ENCODE data around the gene ADCY6.
A peak's percentile ranks its signal among the peaks of the same experiment; 100 is the strongest.

The ADCY6 gene

DNA sequence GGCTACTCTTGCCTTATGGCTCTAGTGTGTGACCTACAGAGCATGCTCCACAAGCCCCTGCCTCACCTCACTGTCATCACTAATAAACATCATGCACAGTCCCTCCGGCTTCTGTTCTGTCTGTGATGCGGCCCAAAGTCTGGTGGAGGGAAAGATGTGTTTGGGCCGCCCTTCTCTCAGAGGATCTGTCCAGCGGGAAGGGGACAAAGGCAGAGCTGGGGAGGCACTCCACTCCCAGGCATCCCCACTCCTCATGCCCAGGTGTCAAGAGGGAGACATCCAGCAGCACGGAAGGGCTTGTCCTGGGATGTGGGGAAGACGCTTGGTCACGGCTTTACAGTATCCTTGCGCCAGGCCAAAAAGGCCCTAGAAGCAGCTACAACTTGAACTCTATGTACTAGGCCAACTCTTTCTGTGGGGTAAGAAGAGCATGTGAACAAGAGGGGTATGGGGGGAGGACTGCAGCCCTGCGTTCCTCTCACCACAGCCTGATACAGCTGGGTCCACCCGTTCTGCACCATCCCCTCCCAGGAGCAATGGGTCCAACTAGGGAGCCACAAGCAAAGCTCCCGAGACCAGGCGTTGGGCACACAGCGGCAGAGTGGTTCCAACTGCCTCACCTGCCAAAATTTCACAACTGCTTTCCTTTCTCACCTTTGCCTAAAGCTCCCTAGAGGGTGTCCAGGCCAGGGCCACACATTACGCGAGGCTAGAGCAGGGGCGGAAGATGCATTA is 40.1 kb upstream of the ADCY6 start:
- Histone ChIP-seq H3K27ac (ENCODE audit: low read depth, low read length) (no peak overlapping the region), H3K23ac (ENCODE audit: low read length) (no peak overlapping the region), H2AFZ (ENCODE audit: insufficient read depth, low read length, poor library complexity) (no peak overlapping the region), H2BK12ac (ENCODE audit: low read length) (no peak overlapping the region), H3K79me2 (ENCODE audit: control insufficient read depth, insufficient read depth, low read length, poor library complexity) (no peaks in the 10 kb centered on the region), H3K4me3 (ENCODE audit: low read depth, low read length) (no peak overlapping the region), H3K14ac (ENCODE audit: low read length) (no peak overlapping the region), H3K36me3 (ENCODE audit: control insufficient read depth in 1 of 2, insufficient read depth in 2 of 2, low read length in 2 of 2) (peaks cover 81 to 96% of the 10 kb centered on the region in 2 experiments), H3K27me3 (ENCODE audit: insufficient read depth, low read length) (no peaks in the 10 kb centered on the region), H2AK5ac (ENCODE audit: low read length) (no peak overlapping the region), H4K12ac (ENCODE audit: low read depth, low read length) (no peak overlapping the region), H4K91ac (ENCODE audit: low read depth, low read length) (no peak overlapping the region), H3K4ac (ENCODE audit: low read depth, low read length) (no peak overlapping the region), H2BK5ac (ENCODE audit: low read depth, low read length, poor library complexity) (no peak overlapping the region), H3K79me1 (ENCODE audit: low read length) (no peaks in the 10 kb centered on the region), H4K8ac (ENCODE audit: low read depth, low read length) (no peak overlapping the region), H2BK120ac (ENCODE audit: insufficient read depth, low read length, poor library complexity) (no peak overlapping the region), H3K9me3 (ENCODE audit: insufficient read depth, low read depth, low read length) (no peaks in the 10 kb centered on the region), H3K18ac (ENCODE audit: low read length) (no peak overlapping the region), H3K4me1 (ENCODE audit: control insufficient read depth in 1 of 2, insufficient read depth in 2 of 2, low read length in 2 of 2) (no peaks in the 10 kb centered on the region), H3K9ac (ENCODE audit: low read length) (no peak overlapping the region), H3K4me2 (ENCODE audit: low read length) (no peak overlapping the region)
- no CpG with 5 or more reads among the region's 16 CpGs for WGBS (ENCODE audit: extremely low coverage, insufficient coverage, insufficient read length)
- no peak for DNase-seq

DNA sequence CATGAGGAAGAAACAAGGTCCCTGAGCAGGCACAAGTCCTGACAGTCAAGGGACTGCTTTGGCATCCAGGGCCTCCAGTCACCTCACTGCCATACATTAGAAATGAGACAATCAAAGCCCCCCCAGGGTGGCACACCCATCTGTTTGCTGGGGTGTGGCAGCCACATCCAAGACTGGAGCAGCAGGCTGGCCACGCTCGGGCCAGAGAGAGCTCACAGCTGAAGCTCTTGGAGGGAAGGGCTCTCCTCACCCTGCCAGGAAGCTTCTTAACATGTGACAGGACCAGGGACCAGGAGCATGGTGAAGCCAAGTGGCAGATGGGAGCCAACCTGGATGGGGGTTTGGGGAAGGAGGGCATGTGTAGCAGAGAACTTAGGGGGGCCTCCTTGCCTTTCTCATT is 39.4 kb upstream of the ADCY6 start:
- no peak overlapping the region for H2BK12ac ChIP-seq (ENCODE audit: low read length)
- no peaks in the 10 kb centered on the region for H3K4me1 ChIP-seq (ENCODE audit: control insufficient read depth in 1 of 2, insufficient read depth in 2 of 2, low read length in 2 of 2)
- peaks cover 85 to 99% of the 10 kb centered on the region in 2 experiments for H3K36me3 ChIP-seq (ENCODE audit: control insufficient read depth in 1 of 2, insufficient read depth in 2 of 2, low read length in 2 of 2)
- no CpG with 5 or more reads among the region's 2 CpGs for WGBS (ENCODE audit: extremely low coverage, insufficient coverage, insufficient read length)
- no peak overlapping the region for H3K9ac ChIP-seq (ENCODE audit: low read length)
- no peak overlapping the region for H3K27ac ChIP-seq (ENCODE audit: low read depth, low read length)
- H3K18ac ChIP-seq (ENCODE audit: low read length), result no peak overlapping the region
- no peak overlapping the region for H3K4me3 ChIP-seq (ENCODE audit: low read depth, low read length)
- H3K4me2 ChIP-seq (ENCODE audit: low read length), result no peak overlapping the region
- H2BK5ac ChIP-seq (ENCODE audit: low read depth, low read length, poor library complexity), result no peak overlapping the region
- DNase-seq, result no peak
- no peak overlapping the region for H2AK5ac ChIP-seq (ENCODE audit: low read length)
- H3K23ac ChIP-seq (ENCODE audit: low read length), result no peak overlapping the region
- H3K4ac ChIP-seq (ENCODE audit: low read depth, low read length), result no peak overlapping the region
- H3K9me3 ChIP-seq (ENCODE audit: insufficient read depth, low read depth, low read length), result no peaks in the 10 kb centered on the region
- H4K8ac ChIP-seq (ENCODE audit: low read depth, low read length), result no peak overlapping the region
- H4K12ac ChIP-seq (ENCODE audit: low read depth, low read length), result no peak overlapping the region
- no peaks in the 10 kb centered on the region for H3K79me1 ChIP-seq (ENCODE audit: low read length)
- H3K14ac ChIP-seq (ENCODE audit: low read length), result no peak overlapping the region
- no peak overlapping the region for H2AFZ ChIP-seq (ENCODE audit: insufficient read depth, low read length, poor library complexity)
- H2BK120ac ChIP-seq (ENCODE audit: insufficient read depth, low read length, poor library complexity), result no peak overlapping the region
- H3K79me2 ChIP-seq (ENCODE audit: control insufficient read depth, insufficient read depth, low read length, poor library complexity), result no peaks in the 10 kb centered on the region
- H4K91ac ChIP-seq (ENCODE audit: low read depth, low read length), result no peak overlapping the region
- H3K27me3 ChIP-seq (ENCODE audit: insufficient read depth, low read length), result no peaks in the 10 kb centered on the region

DNA sequence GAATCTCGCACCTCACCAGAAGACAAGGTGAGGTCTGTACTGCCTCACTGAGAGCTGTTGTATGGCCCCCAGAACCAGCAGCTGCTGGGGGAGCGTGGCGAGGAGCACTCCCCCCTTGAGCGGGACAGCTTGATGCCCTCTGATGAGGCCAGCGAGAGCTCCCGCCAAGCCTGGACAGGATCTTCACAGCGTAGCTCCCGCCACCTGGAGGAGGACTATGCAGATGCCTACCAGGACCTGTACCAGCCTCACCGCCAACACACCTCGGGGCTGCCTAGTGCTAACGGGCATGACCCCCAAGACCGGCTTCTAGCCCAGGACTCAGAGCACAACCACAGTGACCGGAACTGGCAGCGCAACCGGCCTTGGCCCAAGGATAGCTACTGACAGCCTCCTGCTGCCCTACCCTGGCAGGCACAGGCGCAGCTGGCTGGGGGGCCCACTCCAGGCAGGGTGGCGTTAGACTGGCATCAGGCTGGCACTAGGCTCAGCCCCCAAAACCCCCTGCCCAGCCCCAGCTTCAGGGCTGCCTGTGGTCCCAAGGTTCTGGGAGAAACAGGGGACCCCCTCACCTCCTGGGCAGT is 38.7 kb upstream of the ADCY6 start:
- H3K27ac ChIP-seq (ENCODE audit: low read depth, low read length), result no peak overlapping the region
- no peaks in the 10 kb centered on the region for H3K4me1 ChIP-seq (ENCODE audit: control insufficient read depth in 1 of 2, insufficient read depth in 2 of 2, low read length in 2 of 2)
- H4K8ac ChIP-seq (ENCODE audit: low read depth, low read length), result no peak overlapping the region
- H3K9me3 ChIP-seq (ENCODE audit: insufficient read depth, low read depth, low read length), result no peaks in the 10 kb centered on the region
- H3K4me3 ChIP-seq (ENCODE audit: low read depth, low read length), result peak overlapping the region; percentile 5
- H4K91ac ChIP-seq (ENCODE audit: low read depth, low read length), result no peak overlapping the region
- no peak overlapping the region for H2AK5ac ChIP-seq (ENCODE audit: low read length)
- no peak overlapping the region for H4K12ac ChIP-seq (ENCODE audit: low read depth, low read length)
- no peak overlapping the region for H2BK12ac ChIP-seq (ENCODE audit: low read length)
- H3K18ac ChIP-seq (ENCODE audit: low read length), result no peak overlapping the region
- no peak overlapping the region for H3K4ac ChIP-seq (ENCODE audit: low read depth, low read length)
- no peak overlapping the region for H3K4me2 ChIP-seq (ENCODE audit: low read length)
- H3K23ac ChIP-seq (ENCODE audit: low read length), result no peak overlapping the region
- no peak overlapping the region for H3K9ac ChIP-seq (ENCODE audit: low read length)
- no peak overlapping the region for H2BK5ac ChIP-seq (ENCODE audit: low read depth, low read length, poor library complexity)
- no peak overlapping the region for H2BK120ac ChIP-seq (ENCODE audit: insufficient read depth, low read length, poor library complexity)
- H3K27me3 ChIP-seq (ENCODE audit: insufficient read depth, low read length), result no peaks in the 10 kb centered on the region
- H3K79me1 ChIP-seq (ENCODE audit: low read length), result no peaks in the 10 kb centered on the region
- WGBS (ENCODE audit: extremely low coverage, insufficient coverage, insufficient read length), result no CpG with 5 or more reads among the region's 17 CpGs
- H3K79me2 ChIP-seq (ENCODE audit: control insufficient read depth, insufficient read depth, low read length, poor library complexity), result no peaks in the 10 kb centered on the region
- H2AFZ ChIP-seq (ENCODE audit: insufficient read depth, low read length, poor library complexity), result no peak overlapping the region
- DNase-seq, result no peak
- peaks cover 82 to 94% of the 10 kb centered on the region in 2 experiments for H3K36me3 ChIP-seq (ENCODE audit: control insufficient read depth in 1 of 2, insufficient read depth in 2 of 2, low read length in 2 of 2)
- H3K14ac ChIP-seq (ENCODE audit: low read length), result no peak overlapping the region

DNA sequence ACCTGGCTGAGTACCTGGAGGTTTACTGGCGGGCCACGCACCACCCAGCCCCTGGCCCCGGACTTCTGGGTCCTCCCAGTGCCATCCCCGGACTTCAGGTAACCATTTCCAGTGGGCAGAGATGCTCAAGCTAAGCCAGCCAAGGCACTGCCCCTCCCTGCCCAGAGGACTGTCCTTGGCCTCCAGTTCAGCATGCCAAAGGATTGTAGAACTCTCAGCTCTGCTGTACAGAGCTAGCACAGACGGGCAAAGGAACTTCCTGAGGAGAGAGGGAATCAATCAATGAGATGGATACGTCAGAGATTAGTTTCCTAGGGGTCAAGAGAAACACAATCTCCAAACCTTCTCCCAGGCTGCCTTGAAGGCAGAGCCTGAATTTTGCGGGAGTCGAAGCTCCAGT is 38.1 kb upstream of the ADCY6 start:
- Histone ChIP-seq H3K23ac (ENCODE audit: low read length) (no peak overlapping the region), H2BK12ac (ENCODE audit: low read length) (no peak overlapping the region), H3K9me3 (ENCODE audit: insufficient read depth, low read depth, low read length) (no peaks in the 10 kb centered on the region), H3K79me2 (ENCODE audit: control insufficient read depth, insufficient read depth, low read length, poor library complexity) (no peaks in the 10 kb centered on the region), H3K4me1 (ENCODE audit: control insufficient read depth in 1 of 2, insufficient read depth in 2 of 2, low read length in 2 of 2) (no peaks in the 10 kb centered on the region), H3K36me3 (ENCODE audit: control insufficient read depth in 1 of 2, insufficient read depth in 2 of 2, low read length in 2 of 2) (peaks cover 78 to 88% of the 10 kb centered on the region in 2 experiments), H4K8ac (ENCODE audit: low read depth, low read length) (no peak overlapping the region), H2AK5ac (ENCODE audit: low read length) (no peak overlapping the region), H3K4ac (ENCODE audit: low read depth, low read length) (no peak overlapping the region), H3K4me3 (ENCODE audit: low read depth, low read length) (no peak overlapping the region), H2BK120ac (ENCODE audit: insufficient read depth, low read length, poor library complexity) (no peak overlapping the region), H4K91ac (ENCODE audit: low read depth, low read length) (no peak overlapping the region), H4K12ac (ENCODE audit: low read depth, low read length) (no peak overlapping the region), H3K14ac (ENCODE audit: low read length) (no peak overlapping the region), H3K79me1 (ENCODE audit: low read length) (no peaks in the 10 kb centered on the region), H3K9ac (ENCODE audit: low read length) (no peak overlapping the region), H3K18ac (ENCODE audit: low read length) (no peak overlapping the region), H3K27me3 (ENCODE audit: insufficient read depth, low read length) (no peaks in the 10 kb centered on the region), H3K27ac (ENCODE audit: low read depth, low read length) (no peak overlapping the region), H2AFZ (ENCODE audit: insufficient read depth, low read length, poor library complexity) (no peak overlapping the region), H3K4me2 (ENCODE audit: low read length) (no peak overlapping the region), H2BK5ac (ENCODE audit: low read depth, low read length, poor library complexity) (no peak overlapping the region)
- no peak for DNase-seq
- no CpG with 5 or more reads among the region's 8 CpGs for WGBS (ENCODE audit: extremely low coverage, insufficient coverage, insufficient read length)
